Hindlimb muscle (tissue), 1 donor: ENCODE data around the gene APEH. TPM values are rescaled to one million over a fixed set of nuclear protein-coding genes. Genes with fewer than 3 reads are reported as not detected.

Experiments
- DNase-seq: peaks from one replicate; pipeline ENCODE4 v3.0.0-alpha.2; 2013
- polyA plus RNA-seq: library from polyadenylated mRNA; unstranded; fragments of 120-200 nt; gene quantifications from one replicate; pipeline ENCODE4 v1.2.1, GENCODE V29; 2013; ENCODE audit not compliant: insufficient read length

APEH gene
- polyA plus RNA-seq, 1 donor: 66.4 TPM

DNA sequence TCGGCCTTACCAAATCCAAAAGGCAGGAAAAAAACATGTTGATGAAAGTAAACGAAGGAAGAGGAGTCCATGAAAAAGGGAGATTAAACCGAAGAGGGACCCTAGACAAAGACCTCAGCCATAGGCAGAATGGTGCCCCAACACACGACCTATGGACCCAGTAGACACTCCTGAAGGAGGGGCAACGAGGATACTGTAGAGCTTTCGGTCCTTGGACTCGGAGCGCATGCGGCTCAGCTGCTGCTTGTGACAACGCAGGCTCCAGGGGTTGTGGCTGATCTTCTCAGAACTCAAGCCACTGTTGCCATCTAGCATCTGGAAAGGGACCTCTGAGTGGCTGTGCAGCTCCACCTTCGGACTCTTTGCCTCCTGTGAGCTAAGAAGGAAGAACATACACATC, 58.4 kb downstream of the APEH start:
- DNase-seq: no peak

DNA sequence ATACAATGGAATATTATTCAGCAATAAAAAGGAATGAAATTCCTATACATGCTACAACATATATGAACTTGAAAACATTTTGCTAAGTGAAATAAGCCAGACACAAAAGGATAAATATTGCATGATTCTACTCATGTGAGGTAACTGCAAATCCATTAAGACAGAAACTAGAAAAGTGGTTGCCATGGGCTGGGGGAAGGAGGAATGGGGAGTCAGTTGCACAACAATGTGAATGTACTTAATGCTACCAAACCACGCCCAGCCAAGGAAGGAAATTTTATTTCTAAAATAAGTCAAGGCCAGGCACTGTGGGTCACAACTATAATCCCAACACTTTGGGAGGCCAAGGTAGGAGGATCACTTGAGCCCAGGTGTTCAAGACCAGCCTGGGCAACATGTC, 59.4 kb downstream of the APEH start:
- DNase-seq: no peak

Other genes starting within 250 kb of the APEH start
- 14.2 TPM for gene NICN1, start 245.0 kb upstream of the APEH start, polyA plus RNA-seq
- 266 TPM for gene DAG1, start 204.1 kb upstream of the APEH start, polyA plus RNA-seq
- 1.4 TPM for gene BSN, start 119.9 kb upstream of the APEH start, polyA plus RNA-seq
- gene MST1, start 15.1 kb downstream of the APEH start, polyA plus RNA-seq: 16.7 TPM
- 56.9 TPM for gene RNF123, start 15.2 kb downstream of the APEH start, polyA plus RNA-seq
- gene AMIGO3, start 45.3 kb downstream of the APEH start, polyA plus RNA-seq: 4.8 TPM
- 10.9 TPM for gene GMPPB, start 49.6 kb downstream of the APEH start, polyA plus RNA-seq
- gene IP6K1, start 112.2 kb downstream of the APEH start, polyA plus RNA-seq: 22.7 TPM
- gene CDHR4, start 125.5 kb downstream of the APEH start, polyA plus RNA-seq: not detected
- 7.4 TPM for gene INKA1, start 128.9 kb downstream of the APEH start, polyA plus RNA-seq
- gene UBA7, start 139.6 kb downstream of the APEH start, polyA plus RNA-seq: 20.5 TPM
- 4.8 TPM for gene TRAIP, start 182.2 kb downstream of the APEH start, polyA plus RNA-seq
- gene CAMKV, start 195.6 kb downstream of the APEH start, polyA plus RNA-seq: 0.09 TPM
- gene MST1R, start 229.5 kb downstream of the APEH start, polyA plus RNA-seq: 4.4 TPM